ENCODE data around the gene MAML2.

- no peak for TF ChIP-seq CTCF (IDR thresholded peaks at IDR 0.05; ENCODE audit: poor library complexity)
- no peak for TF ChIP-seq EZH2phosphoT487 (IDR thresholded peaks at IDR 0.05; ENCODE audit: low read depth, severe bottlenecking, unreplicated experiment)
Observed at GRCh38 chr11:96329855-96330510, 13.0 kb downstream of the MAML2 start.

Measured in hepatocyte (in vitro differentiated cells).